ENCODE data around the gene ZNF366.

The ZNF366 gene

DNA sequence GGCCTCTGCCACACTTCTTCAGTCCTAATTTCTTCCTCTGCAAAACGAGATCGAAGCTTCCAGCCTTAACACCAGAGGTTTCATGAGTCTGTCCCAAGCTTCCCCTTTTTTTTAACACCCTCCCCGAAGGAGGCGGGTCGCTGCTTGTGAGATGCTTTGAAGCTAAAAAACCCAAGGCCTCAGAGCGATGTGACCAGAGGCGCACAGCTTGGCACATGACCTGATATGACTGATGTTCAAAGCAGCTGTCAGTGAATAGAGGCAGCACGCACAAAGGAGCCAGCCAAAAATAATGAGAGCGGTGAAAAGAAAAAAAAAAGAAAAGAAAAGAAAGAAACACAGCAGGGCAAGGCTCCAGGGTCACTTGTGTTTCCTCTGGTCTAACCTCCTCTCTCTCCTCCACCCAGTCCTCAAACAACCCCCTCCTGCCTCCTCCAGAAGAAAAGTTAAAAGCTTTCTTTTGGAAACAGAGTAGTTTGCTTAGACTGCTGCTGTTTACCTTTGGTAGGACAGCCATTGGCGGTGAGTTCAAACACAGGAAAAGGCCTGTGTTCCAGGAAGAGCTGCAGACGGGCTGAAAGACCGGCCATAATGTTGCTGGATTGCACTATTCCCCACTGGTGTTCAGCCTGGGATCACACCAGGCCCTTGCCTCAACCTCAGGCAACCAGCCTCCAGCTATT lies 10.9 kb upstream of the ZNF366 start:
- no peak for DNase-seq (ENCODE audit: low read depth)

- DNase-seq (ENCODE audit: low read depth): no peak
These were observed 9.7 kb upstream of the ZNF366 start for GRCh38 chr5:72516916-72517315.

- no peak for DNase-seq (ENCODE audit: low read depth)
These were observed 8.0 kb upstream of the ZNF366 start for GRCh38 chr5:72515211-72515610.

DNA sequence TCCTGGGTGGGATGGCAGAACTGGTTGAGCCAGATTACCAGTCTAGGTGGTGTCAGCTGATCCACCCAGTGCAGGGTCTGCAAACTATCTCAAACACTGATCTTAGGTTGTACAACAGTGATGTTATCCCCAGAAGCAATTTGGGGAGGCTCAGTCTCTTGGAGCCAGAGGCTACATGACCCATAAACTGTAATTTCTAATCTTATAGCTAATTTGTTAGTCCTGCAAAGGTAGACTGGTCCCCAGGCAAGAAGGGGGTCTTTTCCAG lies 5.3 kb upstream of the ZNF366 start:
- no peak for DNase-seq (ENCODE audit: low read depth)

DNA sequence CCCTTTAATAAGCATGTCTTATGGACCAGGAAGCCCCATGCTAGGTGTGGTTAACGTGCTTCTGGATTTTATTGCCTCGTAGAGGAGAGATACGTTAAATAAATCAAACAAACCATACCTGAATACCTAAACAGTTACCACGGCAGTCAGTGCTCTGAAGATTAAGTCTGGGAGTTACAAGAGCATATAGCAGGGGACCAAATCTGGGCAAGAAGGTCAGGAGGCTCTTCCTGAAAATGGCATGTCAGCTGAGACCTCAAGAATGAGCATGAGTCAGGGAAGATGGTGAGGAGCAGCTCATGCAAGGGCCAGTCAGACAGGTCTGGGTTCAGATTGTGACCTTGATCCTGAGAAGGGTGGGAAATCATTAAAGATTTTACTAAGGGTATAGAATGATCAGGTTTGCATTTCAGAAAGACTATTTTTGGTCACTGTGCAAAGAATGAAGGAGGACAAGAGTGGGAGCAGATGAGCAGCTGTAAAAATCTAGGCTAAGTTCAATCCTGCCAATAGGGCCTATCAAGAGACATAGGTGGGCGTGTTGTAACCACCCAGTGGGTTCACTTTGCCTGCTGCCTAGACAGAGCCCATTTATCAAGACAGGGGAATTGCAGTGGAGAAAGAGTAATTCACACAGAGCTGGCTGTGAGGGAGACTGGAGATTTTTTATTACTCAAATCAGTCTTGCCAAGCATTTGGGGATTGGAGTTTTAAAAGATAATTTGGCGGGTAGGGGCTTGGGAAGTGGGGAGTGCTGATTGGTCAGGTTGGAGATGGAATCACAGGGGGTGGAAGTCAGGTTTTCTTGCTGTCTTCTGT lies 4.8 kb upstream of the ZNF366 start:
- no peak for DNase-seq (ENCODE audit: low read depth)

DNA sequence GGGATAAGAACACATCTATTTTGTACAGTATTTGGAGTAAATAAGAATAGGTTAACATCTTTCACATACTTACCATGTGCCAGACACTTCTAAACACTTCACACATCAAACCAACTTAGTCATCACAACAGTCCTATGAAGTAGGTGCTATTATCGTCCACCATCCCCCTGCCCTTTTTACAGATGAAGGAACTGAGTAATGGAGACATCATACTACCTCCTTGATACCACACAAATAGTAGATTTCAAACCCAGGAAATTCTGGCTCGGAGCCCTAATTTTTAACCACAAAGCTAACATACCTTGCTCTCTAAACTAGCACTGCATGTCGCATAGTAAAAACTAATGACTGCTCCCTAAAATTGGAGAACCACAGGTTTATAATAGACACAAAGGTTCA lies 4.2 kb upstream of the ZNF366 start:
- DNase-seq (ENCODE audit: low read depth): no peak

- DNase-seq (ENCODE audit: low read depth): no peak
These were observed 3.5 kb upstream of the ZNF366 start for GRCh38 chr5:72510610-72511181.

- DNase-seq (ENCODE audit: low read depth): no peak
These were observed 2.2 kb upstream of the ZNF366 start for GRCh38 chr5:72509401-72509800.

DNA sequence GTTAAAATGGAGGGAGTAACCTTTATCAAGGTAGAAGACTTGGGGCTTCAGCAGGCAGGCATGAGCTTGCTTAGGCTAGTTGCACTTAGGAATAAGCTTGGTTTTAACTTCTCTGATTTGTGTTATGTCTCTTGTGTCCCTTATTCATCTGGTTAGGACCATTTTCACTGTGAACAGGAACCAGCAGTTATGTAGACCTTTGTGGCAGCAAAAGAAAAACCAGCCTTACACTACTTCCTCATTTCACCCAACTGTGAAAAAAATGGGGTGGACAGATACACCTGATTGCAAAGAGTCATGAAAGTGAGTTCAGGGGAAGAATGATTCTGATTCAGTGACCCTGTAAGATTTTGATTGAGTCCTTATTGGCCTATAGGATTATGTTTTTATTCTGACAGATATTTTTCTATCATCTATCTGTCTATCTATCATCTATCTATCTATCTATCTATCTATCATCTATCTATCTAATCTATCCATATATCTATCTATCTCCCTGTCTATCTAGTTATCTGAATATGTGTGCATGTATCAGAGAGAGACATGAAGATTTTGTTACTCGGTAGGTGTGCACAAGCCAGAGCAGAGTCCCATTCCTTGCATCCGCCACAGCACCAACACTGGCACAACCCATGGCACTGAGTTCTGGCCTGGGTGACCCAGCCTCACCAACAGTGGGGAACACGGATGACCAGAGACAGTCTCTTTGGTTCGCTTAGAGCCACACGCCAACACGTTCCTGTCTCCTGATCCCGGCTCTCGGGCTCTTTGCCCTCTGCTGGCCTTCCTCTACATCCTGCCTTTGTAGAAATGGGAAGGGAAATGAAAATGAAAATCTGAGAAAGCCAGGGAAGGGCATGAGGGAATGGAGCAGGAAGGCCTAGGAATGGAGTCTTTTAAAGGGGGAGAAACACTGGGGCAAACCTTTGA lies 1.3 kb upstream of the ZNF366 start:
- DNase-seq (ENCODE audit: low read depth): no peak

DNA sequence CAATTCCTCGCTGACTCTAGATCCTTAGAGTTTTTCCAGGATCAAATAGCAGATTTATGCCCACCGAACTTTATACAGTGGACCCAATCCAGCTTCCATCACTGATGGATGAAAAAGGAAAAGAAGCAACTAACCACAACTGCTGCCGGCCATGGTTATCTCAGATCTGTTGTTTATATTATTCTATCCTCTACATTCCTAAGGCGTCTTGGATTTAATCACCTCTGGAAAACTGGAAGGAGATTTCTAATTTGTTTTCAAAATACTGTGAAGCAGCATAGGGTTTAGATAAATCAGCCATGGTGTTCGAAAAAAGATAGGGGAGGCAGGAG lies 663 bp upstream of the ZNF366 start:
- no peak for DNase-seq (ENCODE audit: low read depth)

- no peak for DNase-seq (ENCODE audit: low read depth)
These were observed 1.1 kb downstream of the ZNF366 start for GRCh38 chr5:72506158-72506549.

DNA sequence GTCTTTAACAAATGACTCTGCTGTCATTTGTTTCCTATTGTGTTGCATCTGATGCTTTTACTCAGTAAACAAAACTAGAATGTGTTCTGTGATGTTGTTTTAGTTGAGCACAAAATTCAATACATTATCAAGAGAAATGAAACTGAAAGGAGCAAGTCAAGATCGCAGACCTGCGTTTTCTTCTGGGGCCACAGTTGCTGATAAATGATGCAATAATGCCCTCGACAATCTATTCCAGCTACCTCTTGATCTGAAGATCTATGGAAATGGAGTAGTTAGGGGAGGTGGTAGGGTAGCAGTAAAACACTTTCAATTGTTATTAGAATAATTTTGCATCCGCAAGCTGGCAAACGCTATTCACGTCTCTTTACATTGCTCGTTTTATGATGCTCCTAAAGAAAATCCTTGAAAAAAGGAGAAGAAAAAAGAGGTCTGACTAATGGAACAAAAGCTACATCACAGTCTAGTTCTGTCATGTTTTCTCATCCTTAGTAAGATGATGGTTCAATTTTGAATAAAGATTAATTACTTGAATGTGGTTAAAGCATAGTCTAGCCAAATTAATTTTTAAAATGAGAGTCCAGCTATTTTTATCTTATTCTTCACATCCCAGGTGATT lies 1.6 kb downstream of the ZNF366 start:
- no peak for DNase-seq (ENCODE audit: low read depth)

- DNase-seq (ENCODE audit: low read depth): no peak
These were observed 2.2 kb downstream of the ZNF366 start for GRCh38 chr5:72505016-72505415.

DNA sequence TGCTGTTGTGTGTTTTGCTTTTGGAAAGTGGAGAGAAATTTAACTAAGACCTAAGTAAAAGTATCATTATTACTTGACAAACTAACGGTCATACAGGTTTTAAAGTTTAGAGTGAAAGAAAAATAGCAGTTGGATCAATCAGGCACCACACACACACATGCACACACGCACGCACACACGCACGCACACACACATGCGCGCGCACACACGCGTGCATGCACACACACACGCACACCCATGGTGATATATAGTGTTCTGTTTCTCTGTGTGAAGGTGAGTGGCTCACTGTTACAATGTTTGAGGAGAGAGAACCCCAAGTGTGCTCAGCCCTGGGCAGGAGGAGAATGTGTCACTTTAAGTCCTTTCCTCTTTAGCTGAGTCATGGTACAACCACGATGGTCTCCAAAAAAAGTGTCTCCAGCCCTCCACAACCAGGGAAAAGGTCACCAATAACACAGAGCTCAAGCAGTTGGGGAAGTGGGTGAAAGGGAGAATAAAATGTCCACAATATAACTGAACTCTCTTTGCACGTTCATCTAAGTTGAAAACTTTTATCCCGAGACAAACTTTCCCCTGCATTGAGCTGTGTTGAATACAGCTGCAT lies 3.2 kb downstream of the ZNF366 start:
- no peak for DNase-seq (ENCODE audit: low read depth)

- DNase-seq (ENCODE audit: low read depth): no peak
These were observed 5.7 kb downstream of the ZNF366 start for GRCh38 chr5:72501488-72501887.

- no peak for DNase-seq (ENCODE audit: low read depth)
These were observed 7.5 kb downstream of the ZNF366 start for GRCh38 chr5:72499730-72500129.

- DNase-seq (ENCODE audit: low read depth): no peak
These were observed 8.1 kb downstream of the ZNF366 start for GRCh38 chr5:72499090-72499489.

DNA sequence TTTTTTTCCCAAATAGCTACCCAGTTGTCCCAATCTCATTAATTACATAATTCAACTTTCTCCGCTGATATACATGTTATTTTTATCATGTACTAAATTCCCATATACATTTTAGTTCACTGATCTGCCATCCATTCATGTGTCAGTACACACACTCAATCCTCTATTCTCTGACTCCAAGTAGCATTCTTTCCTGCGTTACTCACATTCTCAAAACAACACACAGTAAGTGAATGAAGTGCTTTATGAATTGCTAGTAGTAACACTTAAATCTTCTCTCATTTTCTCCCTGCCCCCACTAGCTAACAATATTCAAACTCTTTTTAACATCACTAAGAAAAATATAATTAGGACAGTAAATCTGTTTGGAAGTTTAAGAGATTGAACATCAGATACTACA lies 8.9 kb downstream of the ZNF366 start:
- DNase-seq (ENCODE audit: low read depth): no peak

DNA sequence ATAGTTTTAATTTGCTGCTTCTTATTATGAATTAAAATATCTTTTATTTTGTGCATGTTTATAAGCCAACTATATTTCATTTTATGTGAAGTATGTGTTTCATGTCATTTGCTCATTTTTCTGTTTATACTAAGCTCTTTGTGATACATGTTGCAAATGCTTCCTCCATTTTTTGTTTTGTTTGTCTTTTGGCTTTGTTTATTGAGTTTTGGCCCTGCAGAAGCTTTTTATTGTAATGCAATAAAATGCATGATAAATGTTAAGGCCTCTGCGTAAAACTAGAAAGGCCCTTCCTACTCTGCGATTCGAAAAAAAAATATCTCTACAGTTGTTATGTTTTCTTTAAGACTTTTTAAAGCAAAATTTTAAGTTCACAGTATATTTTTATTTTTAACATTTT lies 9.4 kb downstream of the ZNF366 start:
- DNase-seq (ENCODE audit: low read depth): no peak

- DNase-seq (ENCODE audit: low read depth): no peak
These were observed 11.8 kb downstream of the ZNF366 start for GRCh38 chr5:72495410-72495809.

- DNase-seq (ENCODE audit: low read depth): no peak
These were observed 12.5 kb downstream of the ZNF366 start for GRCh38 chr5:72494623-72495124.

- DNase-seq (ENCODE audit: low read depth): no peak
These were observed 17.7 kb downstream of the ZNF366 start for GRCh38 chr5:72489536-72489935.

Data from activated T-cell treated with anti-CD3 and anti-CD28 coated beads for 1 hour (primary cell).